GM23338 (cell line): ENCODE results near the gene WDR53. TPM values are rescaled to one million over a fixed set of nuclear protein-coding genes. Genes with fewer than 3 reads are reported as not detected.
A peak's percentile ranks its signal among the peaks of the same experiment; 100 is the strongest.

Source experiments
- ATAC-seq: fragments of 200-7000 bp; cut with Tn5 transposase; 3 replicates; pipeline ENCODE4 v1.9.1; 2020
- DNase-seq: peaks from one replicate; pipeline ENCODE4 v3.0.0-alpha.2; 2015; ENCODE audit warnings: low spot score
- H2AFZ ChIP-seq: fragments of 200-600 bp; sonication (generic); 2 replicates; pipeline ENCODE4 v1.8.0; 2016; ENCODE audit warnings: antibody characterized with exemption, mild to moderate bottlenecking, moderate library complexity
- H3F3A ChIP-seq: fragments of 200-600 bp; sonication (generic); replicated peaks from 2 replicates; pipeline ENCODE4 v1.8.0; 2017; ENCODE audit warnings: antibody characterized with exemption, mixed run types, low read depth
- H3K27ac ChIP-seq: fragments of 200-600 bp; sonication (generic); 2 replicates; pipeline ENCODE4 v1.6.1; 2016; ENCODE audit warnings: low read depth
- H3K27me3 ChIP-seq: fragments of 200-600 bp; sonication (generic); 2 replicates; pipeline ENCODE4 v1.8.0; 2016; ENCODE audit warnings: mild to moderate bottlenecking, mixed run types, moderate library complexity; ENCODE audit not compliant: insufficient read depth
- H3K36me3 ChIP-seq: fragments of 200-600 bp; sonication (generic); 2 replicates; pipeline ENCODE4 v1.8.0; 2016; ENCODE audit warnings: mild to moderate bottlenecking; ENCODE audit not compliant: insufficient read depth
- H3K4me1 ChIP-seq: fragments of 200-600 bp; sonication (generic); 2 replicates; pipeline ENCODE4 v1.8.0; 2016; ENCODE audit warnings: mild to moderate bottlenecking, moderate library complexity; ENCODE audit not compliant: insufficient read depth
- H3K4me2 ChIP-seq: fragments of 200-600 bp; sonication (generic); 2 replicates; pipeline ENCODE4 v1.7.1; 2017; ENCODE audit warnings: mixed run types
- H3K4me3 ChIP-seq: fragments of 200-600 bp; sonication (generic); 2 replicates; pipeline ENCODE4 v1.6.1; 2016; ENCODE audit warnings: mixed run types
- H3K79me2 ChIP-seq: fragments of 200-600 bp; sonication (generic); replicated peaks from 2 replicates; pipeline ENCODE4 v1.8.0; 2017; ENCODE audit warnings: mild to moderate bottlenecking; ENCODE audit not compliant: insufficient read depth
- H3K9me2 ChIP-seq: fragments of 200-600 bp; sonication (generic); 2 replicates; pipeline ENCODE4 v1.8.0; 2017; ENCODE audit not compliant: insufficient read depth
- H4K20me1 ChIP-seq: fragments of 200-600 bp; sonication (generic); replicated peaks from 2 replicates; pipeline ENCODE4 v1.8.0; 2017; ENCODE audit warnings: mild to moderate bottlenecking; ENCODE audit not compliant: insufficient read depth
- H3K27ac Mint-ChIP-seq: 2 replicates; pipeline ENCODE4 v1.8.0; 2020; ENCODE audit warnings: inconsistent platforms, mild to moderate bottlenecking, moderate library complexity, mixed read lengths
- H3K27me3 Mint-ChIP-seq: 3 replicates; pipeline ENCODE4 v1.8.0; 2022; ENCODE audit warnings: low read depth, mild to moderate bottlenecking, moderate library complexity, mixed read lengths, inconsistent platforms; ENCODE audit not compliant: insufficient read depth, poor library complexity
- H3K36me3 Mint-ChIP-seq: 3 replicates; pipeline ENCODE4 v1.8.0; 2021; ENCODE audit warnings: low read depth, mild to moderate bottlenecking, inconsistent platforms, moderate library complexity, mixed read lengths
- H3K4me1 Mint-ChIP-seq: 3 replicates; pipeline ENCODE4 v1.8.0; 2020; ENCODE audit warnings: mild to moderate bottlenecking, inconsistent platforms, mixed read lengths
- H3K4me3 Mint-ChIP-seq: 3 replicates; pipeline ENCODE4 v1.8.0; 2021; ENCODE audit warnings: moderate library complexity, mild to moderate bottlenecking, inconsistent platforms, mixed read lengths
- H3K9me3 Mint-ChIP-seq: 3 replicates; pipeline ENCODE4 v1.8.0; 2020; ENCODE audit warnings: moderate library complexity, mild to moderate bottlenecking, inconsistent platforms, mixed read lengths
- CTCF ChIP-seq, 2 experiments: fragments of 200-600 bp in 1 of 2; sonication (generic) in 1 of 2; conservative IDR thresholded peaks; 2 replicates each; pipeline versions ENCODE4 v1.5.1 to v1.6.1; 2016 to 2017; ENCODE audit warnings: antibody characterized with exemption in 2 of 2, low read depth in 2 of 2, mild to moderate bottlenecking in 2 of 2, moderate library complexity in 1 of 2
- EZH2phosphoT487 ChIP-seq: fragments of 200-600 bp; sonication (generic); IDR thresholded peaks from one replicate; pipeline ENCODE4 v1.8.1; 2018; ENCODE audit warnings: antibody characterized with exemption; ENCODE audit not compliant: unreplicated experiment
- POLR2AphosphoS5 ChIP-seq: IDR thresholded peaks from 2 replicates; pipeline ENCODE4 v1.6.1; 2016; ENCODE audit warnings: antibody characterized with exemption, low read depth
- ZNF331 ChIP-seq: fragments of 250-450 bp; sonication (Bioruptor Pico); IDR thresholded peaks from 2 replicates; pipeline ENCODE4 v1.5.0; 2020; ENCODE audit warnings: low read depth, mild to moderate bottlenecking, moderate library complexity
- polyA plus RNA-seq: library from polyadenylated mRNA; unstranded; fragments of >200 nt; fragmentation: Nextera tagmentation; extraction: Ambion mirVana; gene quantifications from 2 replicates; pipeline ENCODE4 v1.2.1, GENCODE V29; 2016
- total RNA-seq: library from RNA; depleted of rRNA; stranded (reverse); fragments of >200 nt; shearing (Covaris generic); gene quantifications from 2 replicates; pipeline ENCODE4 v1.2.3, GENCODE V29; 2014
- TF ChIP-seq, protein P1 (sequence below): IDR thresholded peaks from 2 replicates; pipeline ENCODE4 v1.6.1; 2016; ENCODE audit warnings: antibody characterized with exemption

The WDR53 gene
- total and polyA plus RNA-seq, 2 experiments from 2014 or later: 6.8 to 29.7 TPM

GRCh38 chr3:196541684-196542445, 26.5 kb downstream of the WDR53 start:
- no peaks in the 10 kb centered on the region for H3K27me3 ChIP-seq
- TF ChIP-seq ZNF331 (CRISPR knock-in tag): no peak
- no peak overlapping the region for H3K4me2 ChIP-seq
- H3K4me1 Mint-ChIP-seq: no peaks in the 10 kb centered on the region
- H3K4me3 Mint-ChIP-seq: no peak overlapping the region
- peaks cover 4% of the 10 kb centered on the region for H3K27me3 Mint-ChIP-seq
- no peaks in the 10 kb centered on the region for H3F3A ChIP-seq
- H3K36me3 ChIP-seq: no peaks in the 10 kb centered on the region
- no peak overlapping the region for H3K4me3 ChIP-seq
- no peak for DNase-seq
- 0 out of 2 replicates have a peak, but pooled peaks cover 4% of the 10 kb centered on the region for H3K9me2 ChIP-seq
- H3K27ac Mint-ChIP-seq: no peak overlapping the region
- H3K9me3 Mint-ChIP-seq: peaks cover 16% of the 10 kb centered on the region; the same call in 2 of the 3 replicates
- H3K36me3 Mint-ChIP-seq: no peaks in the 10 kb centered on the region; the same call in 2 of the 3 replicates
- no peaks in the 10 kb centered on the region for H4K20me1 ChIP-seq
- no peaks in the 10 kb centered on the region for H3K79me2 ChIP-seq
- H2AFZ ChIP-seq: no peak overlapping the region
- no peak overlapping the region for H3K27ac ChIP-seq
- no peak for ATAC-seq
- no peaks in the 10 kb centered on the region for H3K4me1 ChIP-seq

DNA sequence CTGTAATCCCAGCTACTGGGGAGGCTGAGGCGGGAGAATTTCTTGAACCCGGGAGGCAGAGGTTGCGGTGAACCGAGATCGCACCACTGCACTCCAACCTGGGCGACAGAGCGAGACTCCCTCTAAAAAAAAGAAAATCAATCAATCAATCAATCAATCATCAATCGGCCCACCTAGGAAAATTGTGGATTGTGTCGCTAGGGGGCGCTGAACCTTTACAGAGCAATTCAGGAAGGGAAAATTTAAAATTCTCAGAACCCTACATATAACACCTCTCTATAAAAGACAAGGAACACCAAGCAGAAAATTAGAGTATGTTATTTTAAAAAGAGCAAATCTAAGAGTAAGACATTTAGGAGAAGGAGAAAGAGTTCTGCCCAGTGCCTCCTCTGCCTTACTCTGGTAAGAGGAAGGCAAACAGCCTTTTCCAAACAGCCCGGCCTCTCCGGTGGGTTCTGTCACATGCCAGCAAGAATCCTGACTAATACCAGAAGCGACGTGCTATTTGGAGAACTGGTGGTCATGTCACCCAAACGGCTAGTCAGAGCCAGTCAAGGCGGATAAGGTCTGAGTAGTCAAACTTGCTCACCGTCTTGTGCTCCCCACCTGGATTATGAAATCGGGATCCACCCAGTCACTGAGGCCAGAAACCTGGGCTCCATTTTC, 30.9 kb downstream of the WDR53 start:
- Histone ChIP-seq H4K20me1 (no peaks in the 10 kb centered on the region), H3K27me3 (no peaks in the 10 kb centered on the region), H2AFZ (no peak overlapping the region; the same call in 1 of the 2 replicates), H3K36me3 (no peaks in the 10 kb centered on the region), H3F3A (no peaks in the 10 kb centered on the region), H3K9me2 (no peaks in the 10 kb centered on the region), H3K27ac (no peak overlapping the region), H3K4me1 (no peaks in the 10 kb centered on the region; the same call in 1 of the 2 replicates), H3K4me3 (no peak overlapping the region), H3K79me2 (no peaks in the 10 kb centered on the region), H3K4me2 (no peak overlapping the region)
- peaks cover 13% of the 10 kb centered on the region for H3K4me1 Mint-ChIP-seq
- H3K27ac Mint-ChIP-seq: no peak overlapping the region
- H3K4me3 Mint-ChIP-seq: no peak overlapping the region
- peaks cover 8% of the 10 kb centered on the region for H3K27me3 Mint-ChIP-seq
- no peaks in the 10 kb centered on the region; the same call in 2 of the 3 replicates for H3K36me3 Mint-ChIP-seq
- DNase-seq (peak; percentile 80), ATAC-seq (0 out of 3 replicates have a peak, but pooled peaks have one; percentile 14)
- H3K9me3 Mint-ChIP-seq: no peaks in the 10 kb centered on the region; the same call in 2 of the 3 replicates
- TF ChIP-seq EZH2phosphoT487 (no peak), CTCF (conservative IDR thresholded peaks at IDR 0.05; ENCODE audit: low read depth in 2 of 2) (peak; percentile 76 to 95)

GRCh38 chr3:196533260-196533681, 35.1 kb downstream of the WDR53 start:
- Histone ChIP-seq H3K36me3 (no peaks in the 10 kb centered on the region), H3K4me2 (peak overlapping the region; percentile 52), H3K9me2 (no peaks in the 10 kb centered on the region), H3K79me2 (no peaks in the 10 kb centered on the region), H3K4me3 (no peak overlapping the region), H4K20me1 (no peaks in the 10 kb centered on the region), H3K27me3 (no peaks in the 10 kb centered on the region), H3K4me1 (no peaks in the 10 kb centered on the region; the same call in 1 of the 2 replicates), H2AFZ (0 out of 2 replicates have a peak overlapping the region, but pooled peaks have one; percentile 45), H3F3A (no peaks in the 10 kb centered on the region; the same call in 1 of the 2 replicates), H3K27ac (peak overlapping the region; percentile 34; the same call in 1 of the 2 replicates)
- H3K27ac Mint-ChIP-seq: peak overlapping the region; percentile 34; the same call in 1 of the 2 replicates
- peaks cover 13% of the 10 kb centered on the region for H3K4me1 Mint-ChIP-seq
- H3K36me3 Mint-ChIP-seq: peaks cover 11% of the 10 kb centered on the region
- peak; percentile 55 for ATAC-seq
- DNase-seq: peak; percentile 72
- H3K9me3 Mint-ChIP-seq: peaks cover 20% of the 10 kb centered on the region
- peaks cover 13% of the 10 kb centered on the region for H3K27me3 Mint-ChIP-seq
- TF ChIP-seq POLR2AphosphoS5 (no peak), EZH2phosphoT487 (no peak)
- TF ChIP-seq, protein P1, sequence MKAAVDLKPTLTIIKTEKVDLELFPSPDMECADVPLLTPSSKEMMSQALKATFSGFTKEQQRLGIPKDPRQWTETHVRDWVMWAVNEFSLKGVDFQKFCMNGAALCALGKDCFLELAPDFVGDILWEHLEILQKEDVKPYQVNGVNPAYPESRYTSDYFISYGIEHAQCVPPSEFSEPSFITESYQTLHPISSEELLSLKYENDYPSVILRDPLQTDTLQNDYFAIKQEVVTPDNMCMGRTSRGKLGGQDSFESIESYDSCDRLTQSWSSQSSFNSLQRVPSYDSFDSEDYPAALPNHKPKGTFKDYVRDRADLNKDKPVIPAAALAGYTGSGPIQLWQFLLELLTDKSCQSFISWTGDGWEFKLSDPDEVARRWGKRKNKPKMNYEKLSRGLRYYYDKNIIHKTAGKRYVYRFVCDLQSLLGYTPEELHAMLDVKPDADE: no peak
- H3K4me3 Mint-ChIP-seq: peak overlapping the region; percentile 7; the same call in 2 of the 3 replicates
